Stimulated activated CD4-positive, alpha-beta T cell treated with anti-CD3 and anti-CD28 coated beads, TNF-alpha, amount 100 ng/mL, for 48 hours (primary cell): ENCODE results near the gene NOS3.
"Not testable (repeated sequence)": the region's sequence is repeated elsewhere in the genome, so short reads cannot be mapped to it uniquely, and the experiment has no call there.

Experiments used
- DNase-seq, 3 donors: peaks; one replicate each; pipeline ENCODE4 v3.0.0-alpha.2; 2020; ENCODE audit warnings: low read depth in 3 of 3

NOS3 gene

GRCh38 chr7:151000897-151001495 lies 10.2 kb downstream of the NOS3 start:
- DNase-seq, result no peak

GRCh38 chr7:151001546-151001945 lies 10.7 kb downstream of the NOS3 start:
- no peak for DNase-seq

- DNase-seq, result no peak
Observed at GRCh38 chr7:151003572-151003971, 12.8 kb downstream of the NOS3 start.

GRCh38 chr7:151005566-151005965 lies 14.7 kb downstream of the NOS3 start:
- DNase-seq, result no peak

- DNase-seq, result no peak
Observed at GRCh38 chr7:151006590-151007300, 15.9 kb downstream of the NOS3 start.

GRCh38 chr7:151007469-151007898 lies 16.7 kb downstream of the NOS3 start:
- DNase-seq, result no peak

- DNase-seq, result no peak
Observed at GRCh38 chr7:151008143-151008510, 17.3 kb downstream of the NOS3 start.

- DNase-seq, result peak; percentile 64 to 83 (median 78)
Observed at GRCh38 chr7:151008511-151009323, 17.9 kb downstream of the NOS3 start.

- DNase-seq, result no peak
Observed at GRCh38 chr7:151009327-151010036, 18.7 kb downstream of the NOS3 start.

GRCh38 chr7:151010037-151010306 lies 19.2 kb downstream of the NOS3 start:
- no peak for DNase-seq

- DNase-seq, result no peak
Observed at GRCh38 chr7:151010307-151011096, 19.7 kb downstream of the NOS3 start.

GRCh38 chr7:151011097-151011409 lies 20.2 kb downstream of the NOS3 start:
- DNase-seq, result no peak

GRCh38 chr7:151011616-151012015 lies 20.8 kb downstream of the NOS3 start:
- not testable (repeated sequence) for DNase-seq

- no peak for DNase-seq
Observed at GRCh38 chr7:151012031-151012692, 21.3 kb downstream of the NOS3 start.

- DNase-seq, result no peak
Observed at GRCh38 chr7:151012911-151013347, 22.1 kb downstream of the NOS3 start.

GRCh38 chr7:151013356-151013732 lies 22.5 kb downstream of the NOS3 start:
- no peak for DNase-seq

- DNase-seq, result peak; percentile 80 to 83 (median 81)
Observed at GRCh38 chr7:151013733-151014497, 23.1 kb downstream of the NOS3 start.

- DNase-seq, result no peak
Observed at GRCh38 chr7:151014950-151015349, 24.1 kb downstream of the NOS3 start.

GRCh38 chr7:151015967-151016366 lies 25.1 kb downstream of the NOS3 start:
- DNase-seq, result no peak

- no peak for DNase-seq
Observed at GRCh38 chr7:151016505-151016904, 25.7 kb downstream of the NOS3 start.
